Panc1 (cell line): Measurements from ENCODE around the gene FCN3. TPM values are rescaled to one million over a fixed set of nuclear protein-coding genes. Genes with fewer than 3 reads are reported as not detected.

Experiments
- ATAC-seq: fragments of 200-7000 bp; cut with Tn5 transposase; 2 replicates; pipeline ENCODE4 v1.9.1; 2020; ENCODE audit warnings: mild to moderate bottlenecking, moderate library complexity
- BruUV-seq: library from RNA; stranded (reverse); fragments of 400-500 nt; replicated peaks from 2 replicates; lab custom pipeline; 2021; lab: Mats Ljungman, UMichigan
- CTCF ChIA-PET: fragments of 300-600 bp; sonication (Branson Sonifier 250); formaldehyde crosslinking; loops from one replicate; lab custom pipeline; 2022; ENCODE audit warnings: antibody characterized with exemption; lab: Charles Lee
- POLR2A ChIA-PET: fragments of 300-600 bp; sonication (Branson Sonifier 250); formaldehyde crosslinking; loops from one replicate; lab custom pipeline; 2022; ENCODE audit warnings: antibody characterized with exemption; lab: Charles Lee
- DNase-seq: peaks from one replicate; pipeline ENCODE4 v3.0.0-alpha.2; 2010; ENCODE audit warnings: low read depth, low spot score
- H3K27ac ChIP-seq: 2 replicates; pipeline ENCODE4 v1.5.1; 2011; ENCODE audit warnings: mild to moderate bottlenecking, low read length, inconsistent platforms
- H3K27me3 ChIP-seq: fragments of 200-500 bp; sonication (Bioruptor generic); 2 replicates; pipeline ENCODE4 v1.6.0; 2014; ENCODE audit warnings: low read length, inconsistent platforms; ENCODE audit not compliant: control insufficient read depth, insufficient read depth
- H3K36me3 ChIP-seq: fragments of 200-500 bp; sonication (Bioruptor generic); 2 replicates; pipeline ENCODE4 v1.5.1; 2014; ENCODE audit warnings: inconsistent platforms, mild to moderate bottlenecking, low read length, moderate library complexity; ENCODE audit not compliant: control insufficient read depth, insufficient read depth
- H3K4me1 ChIP-seq: 2 replicates; pipeline ENCODE4 v1.5.1; 2011; ENCODE audit warnings: inconsistent platforms, mild to moderate bottlenecking, low read length, moderate library complexity; ENCODE audit not compliant: control insufficient read depth, insufficient read depth
- H3K4me3 ChIP-seq, 2 experiments: 2 replicates each; pipeline ENCODE4 v1.5.1; 2011 to 2012; ENCODE audit warnings: low read depth in 2 of 2, low read length in 2 of 2, mild to moderate bottlenecking in 2 of 2, inconsistent platforms in 1 of 2, moderate library complexity in 1 of 2
- H3K9me3 ChIP-seq: fragments of 200-500 bp; sonication (Bioruptor generic); 2 replicates; pipeline ENCODE4 v1.5.1; 2014; ENCODE audit warnings: low read depth, mild to moderate bottlenecking, inconsistent platforms, low read length, moderate library complexity; ENCODE audit not compliant: control insufficient read depth, insufficient read depth
- POLR2AphosphoS5 ChIP-seq: IDR thresholded peaks from 2 replicates; pipeline ENCODE4 v1.6.1; 2012; ENCODE audit warnings: mild to moderate bottlenecking, low read depth, low read length, moderate library complexity
- SIN3A ChIP-seq: IDR thresholded peaks from 2 replicates; pipeline ENCODE4 v1.6.1; 2012; ENCODE audit warnings: low read depth, mild to moderate bottlenecking, low read length, moderate library complexity, borderline replicate concordance; ENCODE audit not compliant: insufficient read depth
- TCF7L2 ChIP-seq: IDR thresholded peaks from 2 replicates; pipeline ENCODE4 v1.6.1; 2011; ENCODE audit warnings: mild to moderate bottlenecking, low read depth, low read length, inconsistent platforms
- in situ Hi-C: cut with HindIII; loops from 2 replicates; pipeline ENCODE4 v1.10.0; 2016; ENCODE audit warnings: low sequenced_read_pairs, low pct_unique_long_range_greater_than_20kb
- intact Hi-C: fragments of 100-400 bp; cut with micrococcal nuclease; formaldehyde crosslinking; loops from one replicate; pipeline ENCODE4 v1.10.0; 2022; ENCODE audit not compliant: unreplicated experiment
- total RNA-seq: library from RNA; stranded (reverse); gene quantifications from one replicate; pipeline ENCODE4 v1.2.1, GENCODE V29; 2021; ENCODE audit not compliant: unreplicated experiment
- TF ChIP-seq, protein P1 (sequence below): fragments of 450-650 bp; IDR thresholded peaks from 2 replicates; pipeline ENCODE4 v1.5.1; 2017; ENCODE audit warnings: mild to moderate bottlenecking
- TF ChIP-seq, protein P2 (sequence below), 2 experiments: IDR thresholded peaks; 2 replicates each; pipeline ENCODE4 v1.6.1; 2011 to 2012; ENCODE audit warnings: low read depth in 2 of 2, control low read depth in 1 of 2, low read length in 1 of 2, mild to moderate bottlenecking in 1 of 2, moderate library complexity in 1 of 2; ENCODE audit not compliant: insufficient read depth in 1 of 2

Gene FCN3
- total RNA-seq, 1 experiment from 2014 or later: not detected

DNA sequence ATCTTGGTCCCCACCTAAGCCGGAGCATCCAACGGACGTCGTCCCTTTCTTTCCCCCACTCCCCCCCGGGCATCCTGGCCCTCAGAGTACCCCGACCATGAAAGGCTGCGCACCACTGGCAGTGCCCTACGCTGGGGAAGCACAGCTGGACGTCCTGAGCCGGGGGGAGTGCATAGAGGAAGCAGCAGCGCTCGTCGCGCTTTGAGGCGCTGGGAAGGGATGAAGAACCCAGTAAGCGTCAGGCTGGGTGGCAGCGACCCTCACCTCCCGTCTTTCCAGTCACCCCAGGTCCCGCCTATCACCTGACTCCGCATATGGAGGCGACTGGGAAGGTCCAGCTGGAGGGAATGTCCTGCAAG is 13.6 kb downstream of the FCN3 start:
- Histone ChIP-seq H3K9me3 (no peaks in the 10 kb centered on the region), H3K4me3 (no peak overlapping the region), H3K27ac (no peak overlapping the region), H3K4me1 (peaks cover 7% of the 10 kb centered on the region), H3K27me3 (no peaks in the 10 kb centered on the region), H3K36me3 (no peaks in the 10 kb centered on the region; the same call in 1 of the 2 replicates)
- CTCF ChIA-PET: no interaction called here
- POLR2A ChIA-PET: no interaction called here
- DNase-seq (no peak), ATAC-seq (no peak)
- intact Hi-C loops: no loop called here
- no TSS peak for BruUV-seq
- in situ Hi-C loops: no loop called here
- TF ChIP-seq, protein P1, sequence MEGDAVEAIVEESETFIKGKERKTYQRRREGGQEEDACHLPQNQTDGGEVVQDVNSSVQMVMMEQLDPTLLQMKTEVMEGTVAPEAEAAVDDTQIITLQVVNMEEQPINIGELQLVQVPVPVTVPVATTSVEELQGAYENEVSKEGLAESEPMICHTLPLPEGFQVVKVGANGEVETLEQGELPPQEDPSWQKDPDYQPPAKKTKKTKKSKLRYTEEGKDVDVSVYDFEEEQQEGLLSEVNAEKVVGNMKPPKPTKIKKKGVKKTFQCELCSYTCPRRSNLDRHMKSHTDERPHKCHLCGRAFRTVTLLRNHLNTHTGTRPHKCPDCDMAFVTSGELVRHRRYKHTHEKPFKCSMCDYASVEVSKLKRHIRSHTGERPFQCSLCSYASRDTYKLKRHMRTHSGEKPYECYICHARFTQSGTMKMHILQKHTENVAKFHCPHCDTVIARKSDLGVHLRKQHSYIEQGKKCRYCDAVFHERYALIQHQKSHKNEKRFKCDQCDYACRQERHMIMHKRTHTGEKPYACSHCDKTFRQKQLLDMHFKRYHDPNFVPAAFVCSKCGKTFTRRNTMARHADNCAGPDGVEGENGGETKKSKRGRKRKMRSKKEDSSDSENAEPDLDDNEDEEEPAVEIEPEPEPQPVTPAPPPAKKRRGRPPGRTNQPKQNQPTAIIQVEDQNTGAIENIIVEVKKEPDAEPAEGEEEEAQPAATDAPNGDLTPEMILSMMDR: no peak
- TF ChIP-seq TCF7L2: no peak

DNA sequence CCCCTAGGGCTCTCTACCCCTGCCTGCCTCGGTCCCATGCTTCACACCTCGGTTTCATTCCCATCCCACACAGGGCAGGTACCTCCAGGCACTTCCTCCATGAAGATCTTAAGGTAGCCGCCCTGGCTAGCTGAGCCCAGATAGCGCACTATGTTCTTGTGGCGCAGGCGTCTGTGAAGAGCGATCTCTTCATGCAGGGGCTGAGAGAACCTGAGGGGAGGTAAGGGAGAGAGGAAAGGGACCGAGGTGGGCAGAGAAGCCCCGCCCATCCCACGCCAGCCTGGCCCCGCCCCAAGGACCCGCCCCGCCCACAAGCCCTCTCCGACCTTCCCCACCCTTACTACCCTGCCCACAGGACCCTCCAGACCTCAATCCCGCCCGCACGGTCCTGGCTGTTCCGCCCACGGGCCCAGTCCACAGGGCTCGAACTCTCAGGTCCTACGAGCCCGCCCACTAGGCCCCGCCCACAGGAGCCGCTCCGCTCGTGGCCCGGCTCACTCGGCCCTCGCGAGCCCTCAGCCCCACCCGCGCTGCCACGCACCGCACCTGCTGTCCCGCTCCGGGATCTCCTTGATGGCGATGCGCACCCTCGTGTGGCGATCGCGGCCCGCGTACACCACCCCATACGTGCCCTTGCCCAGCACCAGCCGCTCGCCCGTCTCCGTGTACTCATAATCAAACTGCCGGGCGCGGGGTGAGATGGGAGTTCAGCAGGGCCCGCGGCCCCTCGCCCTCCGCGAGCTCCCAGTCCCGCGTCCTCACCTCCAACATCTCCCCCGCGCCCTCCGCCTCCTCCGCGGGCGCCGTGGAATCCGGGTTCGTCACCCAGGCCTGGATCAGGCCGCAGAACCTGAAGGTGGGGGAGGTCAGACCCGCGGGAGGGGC is 14.2 kb downstream of the FCN3 start:
- no peak overlapping the region for H3K27ac ChIP-seq
- ATAC-seq (no peak), DNase-seq (no peak)
- H3K4me1 ChIP-seq: peaks cover 7% of the 10 kb centered on the region
- H3K27me3 ChIP-seq: no peaks in the 10 kb centered on the region
- no peaks in the 10 kb centered on the region for H3K9me3 ChIP-seq
- H3K4me3 ChIP-seq: no peak overlapping the region
- intact Hi-C loops: no loop called here
- TF ChIP-seq, protein P2, sequence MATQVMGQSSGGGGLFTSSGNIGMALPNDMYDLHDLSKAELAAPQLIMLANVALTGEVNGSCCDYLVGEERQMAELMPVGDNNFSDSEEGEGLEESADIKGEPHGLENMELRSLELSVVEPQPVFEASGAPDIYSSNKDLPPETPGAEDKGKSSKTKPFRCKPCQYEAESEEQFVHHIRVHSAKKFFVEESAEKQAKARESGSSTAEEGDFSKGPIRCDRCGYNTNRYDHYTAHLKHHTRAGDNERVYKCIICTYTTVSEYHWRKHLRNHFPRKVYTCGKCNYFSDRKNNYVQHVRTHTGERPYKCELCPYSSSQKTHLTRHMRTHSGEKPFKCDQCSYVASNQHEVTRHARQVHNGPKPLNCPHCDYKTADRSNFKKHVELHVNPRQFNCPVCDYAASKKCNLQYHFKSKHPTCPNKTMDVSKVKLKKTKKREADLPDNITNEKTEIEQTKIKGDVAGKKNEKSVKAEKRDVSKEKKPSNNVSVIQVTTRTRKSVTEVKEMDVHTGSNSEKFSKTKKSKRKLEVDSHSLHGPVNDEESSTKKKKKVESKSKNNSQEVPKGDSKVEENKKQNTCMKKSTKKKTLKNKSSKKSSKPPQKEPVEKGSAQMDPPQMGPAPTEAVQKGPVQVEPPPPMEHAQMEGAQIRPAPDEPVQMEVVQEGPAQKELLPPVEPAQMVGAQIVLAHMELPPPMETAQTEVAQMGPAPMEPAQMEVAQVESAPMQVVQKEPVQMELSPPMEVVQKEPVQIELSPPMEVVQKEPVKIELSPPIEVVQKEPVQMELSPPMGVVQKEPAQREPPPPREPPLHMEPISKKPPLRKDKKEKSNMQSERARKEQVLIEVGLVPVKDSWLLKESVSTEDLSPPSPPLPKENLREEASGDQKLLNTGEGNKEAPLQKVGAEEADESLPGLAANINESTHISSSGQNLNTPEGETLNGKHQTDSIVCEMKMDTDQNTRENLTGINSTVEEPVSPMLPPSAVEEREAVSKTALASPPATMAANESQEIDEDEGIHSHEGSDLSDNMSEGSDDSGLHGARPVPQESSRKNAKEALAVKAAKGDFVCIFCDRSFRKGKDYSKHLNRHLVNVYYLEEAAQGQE (IDR thresholded peaks at IDR 0.05; ENCODE audit: insufficient read depth in 1 of 2, low read depth in 2 of 2, low read length in 1 of 2): no peak
- TF ChIP-seq SIN3A (no peak), TCF7L2 (no peak), POLR2AphosphoS5 (no peak)
- TF ChIP-seq, protein P1: no peak
- in situ Hi-C loops: no loop called here
- CTCF ChIA-PET: no interaction called here
- H3K36me3 ChIP-seq: no peaks in the 10 kb centered on the region; the same call in 1 of the 2 replicates
- POLR2A ChIA-PET: no interaction called here
- BruUV-seq: no TSS peak
